Neutrophil (primary cell): ENCODE data around the gene ARL8B.
A peak's percentile ranks its signal among the peaks of the same experiment; 100 is the strongest.

Source experiments
- H3K27ac ChIP-seq: fragments of 200-600 bp; sonication (generic); 2 replicates; pipeline ENCODE4 v1.5.1; 2016; ENCODE audit warnings: mild to moderate bottlenecking, moderate library complexity
- H3K27me3 ChIP-seq: fragments of 200-600 bp; sonication (generic); 2 replicates; pipeline ENCODE4 v1.6.0; 2016; ENCODE audit warnings: mild to moderate bottlenecking
- H3K36me3 ChIP-seq: fragments of 200-600 bp; sonication (generic); 2 replicates; pipeline ENCODE4 v1.5.1; 2017
- H3K4me1 ChIP-seq, 2 experiments: fragments of 200-600 bp in 1 of 2; sonication (generic) in 1 of 2; 1 replicate in 1 of 2; 2 replicates in 1 of 2; pipeline versions ENCODE4 v1.5.1 to v1.6.1; 2013 to 2016; ENCODE audit warnings: low read depth in 1 of 2, low read length in 1 of 2, mild to moderate bottlenecking in 1 of 2, moderate library complexity in 1 of 2; ENCODE audit not compliant: control insufficient read depth in 1 of 2, insufficient read depth in 1 of 2
- H3K4me3 ChIP-seq, 2 experiments: fragments of 200-600 bp in 1 of 2; sonication (generic) in 1 of 2; 1 replicate in 1 of 2; 2 replicates in 1 of 2; pipeline ENCODE4 v1.5.1; 2013 to 2016; ENCODE audit warnings: low read depth in 1 of 2, low read length in 1 of 2, mild to moderate bottlenecking in 1 of 2, moderate library complexity in 1 of 2
- H3K9me3 ChIP-seq: fragments of 200-600 bp; sonication (generic); 2 replicates; pipeline ENCODE4 v1.5.1; 2016
- TF ChIP-seq, protein P1 (sequence below): fragments of 200-600 bp; sonication (generic); IDR thresholded peaks from 2 replicates; pipeline ENCODE4 v1.5.1; 2016; ENCODE audit warnings: antibody characterized with exemption

The ARL8B gene

DNA sequence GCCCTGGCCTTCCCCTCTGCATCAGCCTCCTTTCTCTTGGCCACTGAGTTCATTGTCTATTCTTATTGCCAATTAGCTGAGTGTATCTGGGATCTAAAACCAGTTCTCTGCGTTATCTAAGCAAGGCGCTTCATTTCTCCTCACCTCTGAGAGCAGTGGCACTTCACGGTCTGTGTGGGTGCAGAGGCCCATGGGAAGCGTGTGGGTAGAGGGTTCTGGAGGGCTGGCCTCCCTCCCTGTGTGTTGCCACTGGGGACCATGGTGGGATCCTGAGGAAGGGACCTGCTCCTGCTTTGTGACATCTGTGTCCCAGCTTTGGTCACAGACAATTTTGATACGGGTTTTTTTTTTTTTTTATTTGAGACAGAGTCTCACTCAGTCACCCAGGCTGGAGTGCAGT, 98.1 kb downstream of the ARL8B start:
- Histone ChIP-seq H3K36me3 (peaks cover 75% of the 10 kb centered on the region), H3K4me1 (peaks cover 0 to 5% of the 10 kb centered on the region in 2 experiments), H3K27ac (peak overlapping the region; percentile 31), H3K9me3 (no peaks in the 10 kb centered on the region), H3K27me3 (no peaks in the 10 kb centered on the region), H3K4me3 (no peak overlapping the region)
- TF ChIP-seq, protein P1, sequence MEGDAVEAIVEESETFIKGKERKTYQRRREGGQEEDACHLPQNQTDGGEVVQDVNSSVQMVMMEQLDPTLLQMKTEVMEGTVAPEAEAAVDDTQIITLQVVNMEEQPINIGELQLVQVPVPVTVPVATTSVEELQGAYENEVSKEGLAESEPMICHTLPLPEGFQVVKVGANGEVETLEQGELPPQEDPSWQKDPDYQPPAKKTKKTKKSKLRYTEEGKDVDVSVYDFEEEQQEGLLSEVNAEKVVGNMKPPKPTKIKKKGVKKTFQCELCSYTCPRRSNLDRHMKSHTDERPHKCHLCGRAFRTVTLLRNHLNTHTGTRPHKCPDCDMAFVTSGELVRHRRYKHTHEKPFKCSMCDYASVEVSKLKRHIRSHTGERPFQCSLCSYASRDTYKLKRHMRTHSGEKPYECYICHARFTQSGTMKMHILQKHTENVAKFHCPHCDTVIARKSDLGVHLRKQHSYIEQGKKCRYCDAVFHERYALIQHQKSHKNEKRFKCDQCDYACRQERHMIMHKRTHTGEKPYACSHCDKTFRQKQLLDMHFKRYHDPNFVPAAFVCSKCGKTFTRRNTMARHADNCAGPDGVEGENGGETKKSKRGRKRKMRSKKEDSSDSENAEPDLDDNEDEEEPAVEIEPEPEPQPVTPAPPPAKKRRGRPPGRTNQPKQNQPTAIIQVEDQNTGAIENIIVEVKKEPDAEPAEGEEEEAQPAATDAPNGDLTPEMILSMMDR = no peak

DNA sequence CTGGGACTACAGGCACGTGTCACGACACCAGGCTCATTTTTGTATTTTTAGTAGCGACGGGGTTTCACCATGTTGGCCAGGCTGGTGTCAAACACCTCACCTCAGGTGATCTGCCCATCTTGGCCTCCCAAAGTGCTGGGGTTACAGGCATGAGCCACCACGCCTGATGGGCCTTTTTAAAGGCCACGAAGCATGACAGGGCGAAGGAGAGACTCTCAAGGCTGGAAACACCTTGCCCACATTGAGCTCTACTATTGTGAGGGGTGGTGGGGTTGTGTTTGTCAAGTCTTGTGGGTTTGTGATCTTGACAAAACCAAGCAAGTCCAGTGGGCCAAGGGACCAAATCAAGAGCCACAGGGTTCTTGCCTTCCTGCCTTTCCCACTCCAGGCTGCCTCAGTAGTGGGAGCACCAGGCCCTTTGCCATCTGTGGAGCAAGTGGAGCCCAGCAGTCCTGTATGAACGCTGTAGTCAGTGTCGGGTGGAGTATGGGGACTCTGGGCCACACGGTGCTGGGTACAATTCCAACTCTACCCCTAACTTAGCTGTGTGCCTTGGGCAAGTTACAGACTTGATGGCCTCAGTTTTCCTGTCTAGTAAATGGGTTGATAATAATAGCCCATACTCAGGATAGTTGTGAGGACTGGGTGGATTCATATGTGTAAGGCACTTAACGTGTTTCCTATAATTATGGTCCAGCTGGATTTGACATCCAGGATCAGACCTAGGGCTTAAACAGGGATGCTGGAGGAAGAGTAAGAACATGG, 98.8 kb downstream of the ARL8B start:
- Histone ChIP-seq H3K9me3 (no peaks in the 10 kb centered on the region), H3K36me3 (peaks cover 69% of the 10 kb centered on the region), H3K27ac (no peak overlapping the region), H3K27me3 (no peaks in the 10 kb centered on the region), H3K4me3 (no peak overlapping the region), H3K4me1 (peaks cover 0 to 5% of the 10 kb centered on the region in 2 experiments)
- TF ChIP-seq, protein P1 = no peak

DNA sequence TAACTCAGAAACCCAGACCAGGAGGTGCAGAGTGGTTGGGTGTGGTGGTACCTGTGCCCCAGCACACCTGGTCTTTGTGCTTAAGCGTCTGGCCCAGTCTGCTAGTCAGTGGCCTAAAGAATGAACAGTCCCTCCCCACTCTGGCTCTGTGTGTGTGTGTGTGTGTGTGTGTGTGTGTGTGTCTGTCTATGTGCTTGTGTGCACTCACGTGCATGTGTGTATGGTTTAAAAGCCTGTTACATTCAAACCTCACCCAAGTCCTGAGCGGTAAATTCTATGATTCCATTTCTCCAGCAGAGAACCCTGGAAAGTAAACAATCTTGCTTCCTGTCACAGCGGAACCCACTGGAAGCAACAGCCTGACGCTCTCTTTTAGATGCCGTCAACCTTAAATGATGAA, 99.6 kb downstream of the ARL8B start:
- TF ChIP-seq, protein P1 = no peak
- no peak overlapping the region for H3K27ac ChIP-seq
- H3K36me3 ChIP-seq = peaks cover 60% of the 10 kb centered on the region
- H3K4me1 ChIP-seq = peaks cover 0 to 5% of the 10 kb centered on the region in 2 experiments
- H3K4me3 ChIP-seq = no peak overlapping the region
- H3K27me3 ChIP-seq = no peaks in the 10 kb centered on the region
- H3K9me3 ChIP-seq = no peaks in the 10 kb centered on the region

DNA sequence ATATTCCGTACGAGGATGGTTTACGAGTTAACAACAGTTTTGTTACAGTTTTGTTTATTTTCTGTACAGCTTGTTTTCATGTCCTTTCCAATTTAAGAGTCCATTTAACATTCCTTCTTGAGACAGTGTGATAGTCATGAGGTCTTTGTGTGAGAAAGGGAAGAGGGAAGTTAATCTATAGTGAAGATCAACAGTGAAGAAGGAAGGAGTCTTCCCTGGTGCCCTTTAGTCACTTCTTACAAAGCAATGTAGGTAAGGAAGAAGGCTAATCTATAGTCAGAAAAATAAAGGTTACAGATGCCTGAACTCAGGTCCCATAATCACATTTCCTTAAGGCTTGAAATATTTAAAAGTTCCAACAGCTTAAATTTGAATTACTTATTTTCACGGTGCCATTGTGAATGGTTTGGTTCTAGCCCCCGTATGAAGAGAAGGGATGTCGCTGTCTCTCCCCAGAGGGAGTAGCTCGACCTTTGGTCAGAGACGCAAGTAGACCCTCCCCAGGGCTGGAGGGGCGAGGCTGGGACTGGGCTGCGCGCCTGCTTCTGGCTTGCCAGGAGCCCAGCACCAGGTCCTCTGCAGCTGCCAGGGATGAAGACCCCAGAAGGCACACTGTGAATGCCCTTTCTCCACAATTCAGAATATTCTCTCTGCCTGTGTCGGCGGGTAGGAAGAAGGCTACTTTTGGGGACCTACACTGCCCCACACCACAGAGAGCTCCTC, 100.4 kb downstream of the ARL8B start:
- H3K4me1 ChIP-seq = peaks cover 0 to 5% of the 10 kb centered on the region in 2 experiments
- H3K27me3 ChIP-seq = no peaks in the 10 kb centered on the region
- TF ChIP-seq, protein P1 = no peak
- peaks cover 53% of the 10 kb centered on the region for H3K36me3 ChIP-seq
- no peak overlapping the region for H3K4me3 ChIP-seq
- H3K27ac ChIP-seq = no peak overlapping the region
- H3K9me3 ChIP-seq = no peaks in the 10 kb centered on the region

DNA sequence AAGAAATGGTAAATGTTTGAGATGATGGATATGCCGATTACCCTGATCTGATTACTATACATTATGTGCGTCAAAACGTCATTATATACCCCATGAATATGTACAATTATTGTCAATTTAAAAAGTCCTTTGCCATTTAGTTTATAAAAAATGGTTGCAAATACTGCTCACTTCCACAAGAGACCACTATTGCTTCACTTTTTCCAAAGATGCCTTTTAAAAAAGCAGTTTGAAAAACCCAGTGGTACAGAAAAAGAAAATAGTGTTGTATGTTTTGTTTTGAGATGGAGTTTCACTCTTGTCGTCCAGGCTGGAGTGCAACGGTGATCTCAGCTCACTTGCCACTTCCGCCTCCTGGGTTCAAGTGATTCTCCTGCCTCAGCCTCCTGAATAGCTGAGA, 104.7 kb downstream of the ARL8B start:
- Histone ChIP-seq H3K4me3 (no peak overlapping the region), H3K27me3 (no peaks in the 10 kb centered on the region), H3K36me3 (peaks cover 14% of the 10 kb centered on the region), H3K4me1 (no peaks in the 10 kb centered on the region), H3K27ac (no peak overlapping the region), H3K9me3 (no peaks in the 10 kb centered on the region)
- TF ChIP-seq, protein P1 = no peak
